A549 (cell line): Measurements from ENCODE around the gene PCDHGC5. TPM values are rescaled to one million over a fixed set of nuclear protein-coding genes. Genes with fewer than 3 reads are reported as not detected.

Source experiments
- ATAC-seq, 2 experiments: fragments of 200-7000 bp in 1 of 2; fragments of >200 bp in 1 of 2; cut with Nextera tagmentation in 1 of 2; cut with Tn5 transposase in 1 of 2; 3 replicates each; pipeline versions ENCODE4 v1.8.0 to v1.9.1; 2018 to 2020; ENCODE audit warnings: mild to moderate bottlenecking in 1 of 2, moderate library complexity in 1 of 2
- CTCF ChIA-PET: fragments of 300-600 bp; sonication (Branson Sonifier 250); formaldehyde crosslinking; extraction: SDS; loops from one replicate; lab custom pipeline; 2021; ENCODE audit warnings: antibody characterized with exemption, inconsistent platforms; lab: Yijun Ruan, JAX
- POLR2A ChIA-PET: fragments of 350-600 bp; formaldehyde crosslinking; extraction: SDS; loops from one replicate; lab custom pipeline; 2021; ENCODE audit warnings: antibody characterized with exemption, inconsistent platforms; lab: Yijun Ruan, JAX
- DNase-seq, 2 experiments: peaks; one replicate each; pipeline versions ENCODE4 v3.0.0 to v3.0.0-alpha.2; 2011 to 2016; ENCODE audit warnings: low read depth in 1 of 2, low spot score in 1 of 2
- FAIRE-seq: peaks from 2 replicates; lab custom pipeline; 2011; peaks lifted over from hg19 to GRCh38; lab: Jason Lieb, UNC
- H3K27ac ChIP-seq, 2 experiments: fragments of >200 bp; sonication (Bioruptor Twin); formaldehyde crosslinking; 3 replicates each; pipeline ENCODE4 v1.5.1; 2016 to 2017
- H3K4me1 ChIP-seq: fragments of >200 bp; sonication (Bioruptor Twin); formaldehyde crosslinking; 3 replicates; pipeline ENCODE4 v1.6.1; 2016
- H3K4me2 ChIP-seq: fragments of >200 bp; sonication (Bioruptor Twin); formaldehyde crosslinking; 3 replicates; pipeline ENCODE4 v1.6.1; 2016
- H3K4me3 ChIP-seq: fragments of >200 bp; sonication (Bioruptor Twin); formaldehyde crosslinking; 3 replicates; pipeline ENCODE4 v1.5.1; 2016
- H3K9me3 ChIP-seq: fragments of >200 bp; sonication (Bioruptor Twin); formaldehyde crosslinking; 3 replicates; pipeline ENCODE4 v1.6.1; 2016
- CBX8 ChIP-seq: fragments of 200-600 bp; sonication (generic); IDR thresholded peaks from 2 replicates; pipeline ENCODE4 v1.6.1; 2016
- FOSL2 ChIP-seq, 2 experiments: fragments of 450-650 bp in 1 of 2; fragments of >200 bp in 1 of 2; sonication (Bioruptor Twin) in 1 of 2; formaldehyde crosslinking; IDR thresholded peaks; 2 replicates each; pipeline versions ENCODE4 v1.5.0 to v1.6.1; 2016 to 2020; ENCODE audit warnings: mild to moderate bottlenecking in 1 of 2, moderate library complexity in 1 of 2
- HEYL ChIP-seq: fragments of 250-450 bp; sonication (Bioruptor Pico); IDR thresholded peaks from 2 replicates; pipeline ENCODE4 v1.8.0; 2021; ENCODE audit warnings: mild to moderate bottlenecking, moderate library complexity
- HOXA7 ChIP-seq: fragments of 250-450 bp; sonication (Bioruptor Pico); IDR thresholded peaks from 2 replicates; pipeline ENCODE4 v1.5.0; 2020; ENCODE audit warnings: mild to moderate bottlenecking, moderate library complexity
- KDM1A ChIP-seq: fragments of 200-600 bp; sonication (generic); IDR thresholded peaks from 2 replicates; pipeline ENCODE4 v1.6.1; 2016; ENCODE audit warnings: low read depth, mild to moderate bottlenecking
- MAFK ChIP-seq: fragments of 450-650 bp; IDR thresholded peaks from 2 replicates; pipeline ENCODE4 v1.6.1; 2014; ENCODE audit not compliant: partially characterized antibody
- MAX ChIP-seq: IDR thresholded peaks from 2 replicates; pipeline ENCODE4 v1.6.1; 2012
- MAZ ChIP-seq: fragments of 150-350 bp; IDR thresholded peaks from 2 replicates; pipeline ENCODE4 v1.6.1; 2014; ENCODE audit warnings: antibody characterized with exemption, low read depth, low read length, borderline replicate concordance
- NFE2L2 ChIP-seq: fragments of 150-350 bp; conservative IDR thresholded peaks from 2 replicates; pipeline ENCODE4 v1.6.1; 2014; ENCODE audit warnings: low read length
- NPAS2 ChIP-seq: fragments of 250-450 bp; sonication (Bioruptor Pico); IDR thresholded peaks from 2 replicates; pipeline ENCODE4 v1.8.0; 2022; ENCODE audit warnings: mild to moderate bottlenecking, moderate library complexity, borderline replicate concordance
- NR3C1 ChIP-seq: fragments of >200 bp; sonication (Bioruptor Twin); formaldehyde crosslinking; IDR thresholded peaks from 3 replicates; pipeline ENCODE4 v1.6.1; 2017
- RAD21 ChIP-seq, 2 experiments: fragments of >200 bp in 1 of 2; sonication (Bioruptor Twin) in 1 of 2; formaldehyde crosslinking in 1 of 2; IDR thresholded peaks in 1 of 2; conservative IDR thresholded peaks in 1 of 2; 2 replicates in 1 of 2; 3 replicates in 1 of 2; pipeline ENCODE4 v1.6.1; 2012 to 2018; ENCODE audit warnings: inconsistent platforms in 1 of 2
- RNF2 ChIP-seq: fragments of 200-600 bp; sonication (generic); IDR thresholded peaks from 2 replicates; pipeline ENCODE4 v1.6.1; 2016; ENCODE audit warnings: low read depth, mild to moderate bottlenecking, antibody characterized with exemption, moderate library complexity, borderline replicate concordance
- SMC3 ChIP-seq: fragments of >200 bp; sonication (Bioruptor Twin); formaldehyde crosslinking; IDR thresholded peaks from 3 replicates; pipeline ENCODE4 v1.6.1; 2018; ENCODE audit warnings: inconsistent platforms
- TFCP2L1 ChIP-seq: fragments of 250-450 bp; sonication (Bioruptor Pico); IDR thresholded peaks from 2 replicates; pipeline ENCODE4 v1.5.0; 2021; ENCODE audit warnings: mild to moderate bottlenecking
- ZNF302 ChIP-seq: fragments of 250-450 bp; sonication (Bioruptor Pico); IDR thresholded peaks from 2 replicates; pipeline ENCODE4 v1.9.0; 2021; ENCODE audit warnings: inconsistent platforms, mild to moderate bottlenecking, moderate library complexity
- WGBS: methylation state at CpG from one replicate; pipeline ENCODE4 v1.1.6; 2017; ENCODE audit errors: missing lambda C conversion rate; 5-methylcytosine and 5-hydroxymethylcytosine counted together
- polyA plus RNA-seq, 4 experiments: library from polyadenylated mRNA; depleted of rRNA in 3 of 4; stranded (reverse); fragments of >200 nt; fragmentation: RNase III in 1 of 4; extraction: RNeasy Plus Mini Kit Qiagen cat#74134 plus additional on column Dnase treatment in 1 of 4; gene quantifications; 2 replicates in 3 of 4; 3 replicates in 1 of 4; pipeline ENCODE4 v1.2.3, GENCODE V29; 2011 to 2017
- TF ChIP-seq, protein P1 (sequence below): fragments of 450-650 bp; IDR thresholded peaks from 2 replicates; pipeline ENCODE4 v1.6.1; 2014; ENCODE audit warnings: antibody characterized with exemption
- TF ChIP-seq, protein P2 (sequence below): IDR thresholded peaks from 2 replicates; pipeline ENCODE4 v1.6.1; 2012; ENCODE audit warnings: low read depth, borderline replicate concordance

PCDHGC5 gene
- polyA plus RNA-seq, 2 of the 4 experiments (the other 2 are of a cell fraction), result not detected

GRCh38 chr5:141440341-141440740 lies 48.5 kb upstream of the PCDHGC5 start:
- TF ChIP-seq, protein P1, sequence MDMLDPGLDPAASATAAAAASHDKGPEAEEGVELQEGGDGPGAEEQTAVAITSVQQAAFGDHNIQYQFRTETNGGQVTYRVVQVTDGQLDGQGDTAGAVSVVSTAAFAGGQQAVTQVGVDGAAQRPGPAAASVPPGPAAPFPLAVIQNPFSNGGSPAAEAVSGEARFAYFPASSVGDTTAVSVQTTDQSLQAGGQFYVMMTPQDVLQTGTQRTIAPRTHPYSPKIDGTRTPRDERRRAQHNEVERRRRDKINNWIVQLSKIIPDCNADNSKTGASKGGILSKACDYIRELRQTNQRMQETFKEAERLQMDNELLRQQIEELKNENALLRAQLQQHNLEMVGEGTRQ, result no peak
- no peak for TF ChIP-seq CBX8
- TF ChIP-seq MAX, result no peak
- no peak for TF ChIP-seq MAFK
- no peak for TF ChIP-seq NPAS2 (CRISPR knock-in tag)
- TF ChIP-seq ZNF302 (CRISPR knock-in tag), result no peak
- no peak for TF ChIP-seq HEYL (CRISPR knock-in tag)
- H3K27ac ChIP-seq, result no peak overlapping the region
- ATAC-seq (no peak), DNase-seq (no peak), FAIRE-seq (no peak)
- peaks cover 8% of the 10 kb centered on the region; the same call in 1 of the 3 replicates for H3K9me3 ChIP-seq
- CTCF ChIA-PET, result interaction anchor here (1.6 to 1.8 kb wide), 2 partner anchors 38 to 118 kb away, joined by 4 to 7 read pairs; no protein-coding TSS in a partner anchor
- POLR2A ChIA-PET, result no interaction called here
- no peak overlapping the region for H3K4me2 ChIP-seq
- 44% methylated on average over 9 of the region's 9 CpGs for WGBS
- H3K4me1 ChIP-seq, result no peaks in the 10 kb centered on the region
- H3K4me3 ChIP-seq, result no peak overlapping the region

DNA sequence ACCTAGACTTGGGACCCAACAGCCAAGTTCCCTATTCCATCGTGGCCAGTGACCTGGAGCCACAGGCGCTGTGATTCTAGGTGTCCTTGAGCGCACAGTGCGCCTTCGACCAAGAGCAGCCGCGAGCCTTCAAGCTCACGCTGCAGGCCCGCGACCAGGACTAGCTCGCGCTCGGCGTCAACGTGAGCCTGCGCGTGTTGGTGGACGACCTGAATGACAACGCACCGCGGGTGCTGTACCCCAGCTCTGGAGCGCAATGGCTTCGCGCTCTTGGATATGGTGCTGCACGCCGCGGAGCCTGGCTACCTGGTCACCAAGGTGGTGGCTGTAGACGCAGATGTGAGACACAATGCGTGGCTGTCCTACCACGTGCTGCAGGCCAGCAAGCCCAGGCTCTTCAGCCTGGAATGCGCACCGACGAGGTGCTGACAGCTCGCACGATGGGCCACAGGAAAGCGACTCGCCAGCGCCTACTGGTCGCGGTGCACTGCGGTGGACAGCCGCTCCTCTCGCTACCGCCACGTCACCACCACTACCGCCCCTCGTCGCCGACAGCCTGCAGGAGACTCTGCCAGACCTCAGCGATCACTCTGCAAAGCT lies 47.2 kb upstream of the PCDHGC5 start:
- no peak for FAIRE-seq
- no peak for DNase-seq
- POLR2A ChIA-PET, result no interaction called here
- H3K4me1 ChIP-seq, result no peaks in the 10 kb centered on the region
- ATAC-seq, result no peak
- 77% methylated on average over 45 of the region's 50 CpGs for WGBS
- H3K4me3 ChIP-seq, result no peak overlapping the region
- TF ChIP-seq RAD21 (conservative IDR thresholded peaks at IDR 0.05 in 1 of 2, IDR thresholded peaks at IDR 0.05 in 1 of 2), result no peak
- TF ChIP-seq, protein P2, sequence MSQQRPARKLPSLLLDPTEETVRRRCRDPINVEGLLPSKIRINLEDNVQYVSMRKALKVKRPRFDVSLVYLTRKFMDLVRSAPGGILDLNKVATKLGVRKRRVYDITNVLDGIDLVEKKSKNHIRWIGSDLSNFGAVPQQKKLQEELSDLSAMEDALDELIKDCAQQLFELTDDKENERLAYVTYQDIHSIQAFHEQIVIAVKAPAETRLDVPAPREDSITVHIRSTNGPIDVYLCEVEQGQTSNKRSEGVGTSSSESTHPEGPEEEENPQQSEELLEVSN, result no peak
- TF ChIP-seq KDM1A, result no peak
- TF ChIP-seq MAFK, result no peak
- TF ChIP-seq HOXA7 (CRISPR knock-in tag), result no peak
- TF ChIP-seq MAZ, result no peak
- TF ChIP-seq, all 56 proteins: peak for 0
- H3K4me2 ChIP-seq, result no peak overlapping the region
- peaks cover 9% of the 10 kb centered on the region; the same call in 1 of the 3 replicates for H3K9me3 ChIP-seq
- no peak overlapping the region for H3K27ac ChIP-seq
- CTCF ChIA-PET, result interaction anchor here (1.3 kb wide), 1 partner anchor 122 kb away, joined by 4 read pairs; no protein-coding TSS in a partner anchor

DNA sequence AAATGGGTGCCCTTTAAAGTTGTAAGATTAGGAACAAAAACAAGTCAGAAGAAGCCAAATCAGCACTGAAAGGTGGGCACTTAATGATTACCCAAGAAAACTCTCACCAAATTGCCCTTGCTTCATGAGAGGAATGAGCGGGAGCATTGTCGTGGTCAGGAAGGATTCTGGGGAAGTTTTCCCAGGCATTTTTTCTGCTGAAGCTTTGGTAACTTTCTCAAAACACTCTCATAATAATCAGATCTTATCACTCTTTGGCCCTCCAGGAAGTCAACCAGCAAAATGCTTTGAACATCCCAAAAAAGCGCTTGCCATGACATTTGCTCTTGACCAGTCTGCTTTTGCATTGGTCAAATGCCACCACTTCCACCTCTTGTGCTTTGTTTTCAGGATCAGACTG lies 23.5 kb upstream of the PCDHGC5 start:
- Histone ChIP-seq H3K4me2 (no peak overlapping the region), H3K4me1 (no peaks in the 10 kb centered on the region), H3K9me3 (no peaks in the 10 kb centered on the region), H3K27ac (no peak overlapping the region), H3K4me3 (no peak overlapping the region)
- FAIRE-seq, result no peak
- ChIA-PET POLR2A (no interaction called here), CTCF (interaction anchor here (0.6 to 2.2 kb wide), 5 partner anchors 9 to 59 kb away, joined by 3 to 9 read pairs (median 5); partner anchors contain the start of gene PCDHGC3)
- no peak for DNase-seq
- WGBS, result 73% methylated on average over 3 of the region's 3 CpGs
- no peak for TF ChIP-seq KDM1A
- no peak for TF ChIP-seq RNF2
- no peak for TF ChIP-seq FOSL2 (IDR thresholded peaks at IDR 0.05)
- TF ChIP-seq FOSL2 (CRISPR knock-in tag; IDR thresholded peaks at IDR 0.05), result no peak
- TF ChIP-seq, protein P2, result no peak
- no peak for TF ChIP-seq NR3C1
- no peak for TF ChIP-seq NFE2L2
- no peak for TF ChIP-seq SMC3
- no peak for TF ChIP-seq TFCP2L1 (CRISPR knock-in tag)
- ATAC-seq, result no peak
